GM10266 (cell line): Measurements from ENCODE around the gene NTNG1.

Source experiments
- DNase-seq: peaks from one replicate; pipeline ENCODE4 v3.0.0; 2012; ENCODE audit errors: extremely low spot score
- CTCF ChIP-seq: IDR thresholded peaks from 2 replicates; pipeline ENCODE4 v1.5.1; 2012; ENCODE audit warnings: mild to moderate bottlenecking, low read depth; ENCODE audit not compliant: control insufficient read depth, insufficient read depth; ENCODE audit errors: missing control alignments

The NTNG1 gene

DNA sequence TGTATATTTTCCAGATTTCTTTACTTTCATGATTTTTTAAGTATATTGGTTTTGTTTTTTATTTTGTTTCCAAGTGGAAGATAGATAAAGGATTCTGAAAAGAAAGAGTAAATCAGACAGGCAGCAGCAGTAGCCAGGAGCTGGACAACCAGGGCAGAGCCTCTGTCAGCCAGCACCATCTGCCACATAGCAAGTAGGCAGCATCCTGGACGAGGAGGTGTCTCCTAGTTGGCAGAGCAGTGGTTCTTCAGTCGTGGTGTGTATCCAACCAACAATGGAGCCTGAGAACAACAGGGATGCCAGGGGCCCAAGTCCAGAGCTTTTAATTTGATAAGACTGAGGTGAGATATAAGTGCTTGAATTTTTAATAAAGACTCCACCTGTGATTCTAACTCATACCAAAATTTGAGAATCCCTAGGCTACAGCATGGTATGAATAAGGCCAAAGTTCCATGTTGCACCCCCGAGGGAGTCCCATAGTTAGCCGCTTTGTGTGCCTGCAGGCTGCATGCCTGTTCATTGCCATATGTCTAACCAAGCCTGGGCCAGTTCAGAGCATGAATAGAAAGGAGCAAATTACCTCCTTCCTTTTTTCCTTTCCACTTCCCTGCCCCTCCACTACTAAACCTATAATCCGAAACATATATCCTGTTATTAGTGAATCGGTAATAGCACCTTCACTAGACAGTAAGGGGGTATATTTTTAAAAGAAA is 153.2 kb downstream of the NTNG1 start:
- TF ChIP-seq CTCF: no peak
- DNase-seq: no peak

DNA sequence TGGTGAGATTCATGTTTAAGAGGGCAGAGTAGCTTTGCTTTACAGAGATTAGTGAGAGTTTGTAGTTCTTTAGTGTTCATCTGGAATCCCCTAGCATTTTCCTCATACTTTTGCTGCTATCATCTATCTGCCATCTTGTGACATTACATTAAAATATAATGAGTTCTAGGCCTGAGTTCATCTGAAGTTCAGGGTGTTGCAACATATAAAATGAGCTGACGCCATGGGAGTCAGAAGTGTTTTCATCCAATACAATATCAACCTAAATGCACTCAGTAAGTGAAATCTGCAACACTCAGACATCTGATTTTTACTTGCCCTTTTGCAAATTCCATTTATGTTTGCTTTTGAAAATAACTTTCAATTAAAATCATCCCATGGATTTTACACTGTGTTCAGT is 153.8 kb downstream of the NTNG1 start:
- TF ChIP-seq CTCF: no peak
- no peak for DNase-seq

DNA sequence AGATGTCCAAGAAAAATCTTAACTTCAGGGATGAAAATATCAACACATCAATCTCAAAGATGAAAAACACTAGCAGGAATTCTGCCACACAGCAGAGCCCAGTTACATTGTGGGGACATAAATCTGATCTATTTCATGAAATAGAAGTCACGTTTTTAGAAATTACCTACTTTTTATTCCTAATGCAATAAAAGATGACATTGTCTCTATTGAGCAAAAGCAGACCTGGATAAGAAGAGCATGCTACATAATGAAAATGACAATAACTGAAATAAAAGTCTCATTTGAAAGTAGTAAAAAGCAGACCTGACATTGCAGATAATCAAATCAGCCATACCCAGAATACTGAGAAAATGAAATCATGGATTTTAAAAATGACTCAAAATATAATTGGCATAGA is 156.8 kb downstream of the NTNG1 start:
- no peak for TF ChIP-seq CTCF
- no peak for DNase-seq

DNA sequence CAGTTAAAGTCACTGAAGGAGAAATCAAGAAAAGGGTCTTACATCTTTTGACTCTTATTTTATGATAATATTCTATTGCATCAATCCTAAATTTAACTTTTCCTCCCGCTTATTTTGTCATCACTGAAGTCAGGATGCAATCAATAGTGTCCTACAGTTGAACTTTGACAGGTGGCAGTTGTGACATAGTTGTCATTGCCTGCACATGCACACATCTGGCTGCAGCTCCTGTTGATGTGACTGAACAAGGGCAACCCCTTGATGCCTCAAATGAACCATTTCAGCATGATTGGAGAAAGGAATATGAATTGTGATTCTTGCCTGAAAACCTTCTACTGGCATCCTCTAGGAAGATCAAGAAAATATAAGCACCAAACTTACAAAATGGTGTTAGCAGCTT is 157.7 kb downstream of the NTNG1 start:
- no peak for DNase-seq
- TF ChIP-seq CTCF: no peak

- TF ChIP-seq CTCF: no peak
- DNase-seq: no peak
Measured at GRCh38 chr1:107299521-107299920, 158.7 kb downstream of the NTNG1 start.

DNA sequence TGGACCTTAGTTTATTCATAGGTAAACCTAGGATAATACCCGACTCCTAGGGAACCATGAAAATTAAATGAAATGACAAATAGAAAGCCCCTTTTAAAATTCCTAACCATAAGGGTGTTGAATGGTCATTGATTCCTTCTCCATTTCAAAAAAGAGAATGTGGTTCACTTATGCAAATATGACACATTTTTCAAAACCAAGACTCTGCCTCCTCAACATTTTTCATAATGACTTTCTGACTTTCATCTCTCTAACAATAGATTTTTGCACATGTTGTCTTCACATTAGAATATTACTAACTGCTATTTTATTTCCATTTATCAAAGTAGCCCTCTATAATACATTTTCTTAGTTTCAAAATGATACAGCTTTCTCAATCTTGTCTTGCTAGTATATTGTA is 169.1 kb downstream of the NTNG1 start:
- no peak for DNase-seq

More for the DNA sequence above, 169.1 kb downstream of the NTNG1 start:
- TF ChIP-seq CTCF: no peak
